ENCODE results near the gene VMAC.

Gene VMAC

GRCh38 chr19:5908773-5909442 is 4.2 kb downstream of the VMAC start:
- Mint-ChIP-seq H3K9me3 (no peaks in the 10 kb centered on the region), H3K27me3 (ENCODE audit: low read depth) (no peaks in the 10 kb centered on the region), H3K36me3 (ENCODE audit: low read depth) (peaks cover 2% of the 10 kb centered on the region), H3K27ac (no peak overlapping the region), H3K4me3 (no peak overlapping the region), H3K4me1 (ENCODE audit: low read depth) (peaks cover 8% of the 10 kb centered on the region)

- peaks cover 2% of the 10 kb centered on the region for H3K36me3 Mint-ChIP-seq (ENCODE audit: low read depth)
- H3K27me3 Mint-ChIP-seq (ENCODE audit: low read depth): no peaks in the 10 kb centered on the region
- no peaks in the 10 kb centered on the region for H3K9me3 Mint-ChIP-seq
- H3K27ac Mint-ChIP-seq: no peak overlapping the region
- peaks cover 8% of the 10 kb centered on the region for H3K4me1 Mint-ChIP-seq (ENCODE audit: low read depth)
- H3K4me3 Mint-ChIP-seq: no peak overlapping the region
Measured at GRCh38 chr19:5910638-5910907, 5.9 kb downstream of the VMAC start.

- no peaks in the 10 kb centered on the region for H3K27me3 Mint-ChIP-seq (ENCODE audit: low read depth)
- no peak overlapping the region for H3K4me3 Mint-ChIP-seq
- no peaks in the 10 kb centered on the region for H3K9me3 Mint-ChIP-seq
- peaks cover 2% of the 10 kb centered on the region for H3K36me3 Mint-ChIP-seq (ENCODE audit: low read depth)
- H3K4me1 Mint-ChIP-seq (ENCODE audit: low read depth): peaks cover 4% of the 10 kb centered on the region
- no peak overlapping the region for H3K27ac Mint-ChIP-seq
Measured at GRCh38 chr19:5911366-5911765, 6.7 kb downstream of the VMAC start.

GRCh38 chr19:5913739-5914357 is 9.2 kb downstream of the VMAC start, which contains the start of gene CAPS:
Gene CAPS (plus strand): TSS chr19:5914254. CDS start chr19:5914407, 153 bp downstream.
- Mint-ChIP-seq H3K36me3 (ENCODE audit: low read depth) (peaks cover 5% of the 10 kb centered on the region), H3K4me1 (ENCODE audit: low read depth) (no peaks in the 10 kb centered on the region), H3K27ac (no peak within 1 kb of the TSS), H3K9me3 (no peaks in the 10 kb centered on the region), H3K27me3 (ENCODE audit: low read depth) (no peaks in the 10 kb centered on the region), H3K4me3 (no peak within 1 kb of the TSS)

GRCh38 chr19:5914358-5914774 is 9.7 kb downstream of the VMAC start:
- H3K27me3 Mint-ChIP-seq (ENCODE audit: low read depth): no peaks in the 10 kb centered on the region

GRCh38 chr19:5914946-5915781 is 10.5 kb downstream of the VMAC start:
- no peak overlapping the region for H3K27ac Mint-ChIP-seq
- H3K27me3 Mint-ChIP-seq (ENCODE audit: low read depth): no peaks in the 10 kb centered on the region
- H3K9me3 Mint-ChIP-seq: no peaks in the 10 kb centered on the region
- no peak overlapping the region for H3K4me3 Mint-ChIP-seq
- H3K36me3 Mint-ChIP-seq (ENCODE audit: low read depth): peaks cover 5% of the 10 kb centered on the region
- no peaks in the 10 kb centered on the region for H3K4me1 Mint-ChIP-seq (ENCODE audit: low read depth)

More at GRCh38 chr19:5914358-5914774, 9.7 kb downstream of the VMAC start:
- H3K4me3 Mint-ChIP-seq: no peak overlapping the region
- no peaks in the 10 kb centered on the region for H3K9me3 Mint-ChIP-seq
- H3K4me1 Mint-ChIP-seq (ENCODE audit: low read depth): no peaks in the 10 kb centered on the region
- no peak overlapping the region for H3K27ac Mint-ChIP-seq
- peaks cover 5% of the 10 kb centered on the region for H3K36me3 Mint-ChIP-seq (ENCODE audit: low read depth)

- Mint-ChIP-seq H3K27me3 (ENCODE audit: low read depth) (no peaks in the 10 kb centered on the region), H3K9me3 (no peaks in the 10 kb centered on the region), H3K27ac (no peak overlapping the region), H3K36me3 (ENCODE audit: low read depth) (peaks cover 5% of the 10 kb centered on the region), H3K4me3 (no peak overlapping the region), H3K4me1 (ENCODE audit: low read depth) (no peaks in the 10 kb centered on the region)
Measured at GRCh38 chr19:5915782-5916165, 11.1 kb downstream of the VMAC start.

GRCh38 chr19:5916181-5916708 is 11.6 kb downstream of the VMAC start:
- no peak overlapping the region for H3K4me3 Mint-ChIP-seq
- no peaks in the 10 kb centered on the region for H3K4me1 Mint-ChIP-seq (ENCODE audit: low read depth)
- no peaks in the 10 kb centered on the region for H3K27me3 Mint-ChIP-seq (ENCODE audit: low read depth)
- H3K36me3 Mint-ChIP-seq (ENCODE audit: low read depth): peaks cover 5% of the 10 kb centered on the region
- no peaks in the 10 kb centered on the region for H3K9me3 Mint-ChIP-seq
- no peak overlapping the region for H3K27ac Mint-ChIP-seq

GRCh38 chr19:5917431-5918107 is 12.9 kb downstream of the VMAC start:
- Mint-ChIP-seq H3K4me1 (ENCODE audit: low read depth) (no peaks in the 10 kb centered on the region), H3K4me3 (no peak overlapping the region), H3K9me3 (no peaks in the 10 kb centered on the region), H3K27me3 (ENCODE audit: low read depth) (no peaks in the 10 kb centered on the region), H3K36me3 (ENCODE audit: low read depth) (peaks cover 9% of the 10 kb centered on the region), H3K27ac (no peak overlapping the region)

GRCh38 chr19:5918463-5919079 is 13.9 kb downstream of the VMAC start:
- no peaks in the 10 kb centered on the region for H3K9me3 Mint-ChIP-seq
- H3K4me3 Mint-ChIP-seq: no peak overlapping the region
- H3K4me1 Mint-ChIP-seq (ENCODE audit: low read depth): no peaks in the 10 kb centered on the region
- H3K27me3 Mint-ChIP-seq (ENCODE audit: low read depth): no peaks in the 10 kb centered on the region
- no peak overlapping the region for H3K27ac Mint-ChIP-seq
- peaks cover 11% of the 10 kb centered on the region for H3K36me3 Mint-ChIP-seq (ENCODE audit: low read depth)

GRCh38 chr19:5921516-5922160 is 17.0 kb downstream of the VMAC start:
- Mint-ChIP-seq H3K27ac (no peak overlapping the region), H3K4me1 (ENCODE audit: low read depth) (no peaks in the 10 kb centered on the region), H3K4me3 (no peak overlapping the region), H3K9me3 (no peaks in the 10 kb centered on the region), H3K36me3 (ENCODE audit: low read depth) (peaks cover 14% of the 10 kb centered on the region), H3K27me3 (ENCODE audit: low read depth) (no peaks in the 10 kb centered on the region)

GRCh38 chr19:5922161-5922545 is 17.5 kb downstream of the VMAC start:
- H3K36me3 Mint-ChIP-seq (ENCODE audit: low read depth): peaks cover 16% of the 10 kb centered on the region
- H3K27ac Mint-ChIP-seq: no peak overlapping the region
- H3K27me3 Mint-ChIP-seq (ENCODE audit: low read depth): no peaks in the 10 kb centered on the region
- H3K9me3 Mint-ChIP-seq: no peaks in the 10 kb centered on the region
- no peak overlapping the region for H3K4me3 Mint-ChIP-seq
- H3K4me1 Mint-ChIP-seq (ENCODE audit: low read depth): no peaks in the 10 kb centered on the region

GRCh38 chr19:5923356-5923755 is 18.7 kb downstream of the VMAC start:
- H3K4me1 Mint-ChIP-seq (ENCODE audit: low read depth): no peaks in the 10 kb centered on the region
- H3K27me3 Mint-ChIP-seq (ENCODE audit: low read depth): no peaks in the 10 kb centered on the region
- H3K27ac Mint-ChIP-seq: no peak overlapping the region
- H3K4me3 Mint-ChIP-seq: no peak overlapping the region
- H3K9me3 Mint-ChIP-seq: no peaks in the 10 kb centered on the region
- peaks cover 19% of the 10 kb centered on the region for H3K36me3 Mint-ChIP-seq (ENCODE audit: low read depth)
